Heart left ventricle (tissue), 13 donors: ENCODE results near the gene LGALS14.

ENCODE experiments used
- CTCF ChIP-seq, 12 donors: fragments of 200-600 bp; sonication (generic) in 4 of 12; IDR thresholded peaks; one replicate each; pipeline versions ENCODE4 v1.5.0 to v1.8.0; 2018 to 2022; ENCODE audit warnings: antibody characterized with exemption in 12 of 12, mild to moderate bottlenecking in 5 of 12
- POLR2A ChIP-seq, 2 donors: fragments of 450-650 bp; IDR thresholded peaks; one replicate each; pipeline ENCODE4 v1.6.1; 2017; ENCODE audit warnings: antibody characterized with exemption in 2 of 2, mild to moderate bottlenecking in 2 of 2, moderate library complexity in 2 of 2
- donor health status: ischemic (EF 13 %, LVEDD 7.1; RV severe dilation, severe dysfunction).
- donor health status: DM: no; HTN: yes; CAD: no.
- donor health status: DM: no; HTN: no; CAD: no.
- donor health status: ischemic (EF 25% LVEDD 6.9; RV normal size, moderate dysfunction).
- donor health status: ischemic (EF 25% LVEDD 5.7; RV mildly dilated, moderate dysfunction).
- donor health status: ischemic (EF 35%, LVEDD 5.7; RV mildly dilated, moderate dysfunction).
- donor health status: nonischemic (EF 11% LVEDD 7.7; RV severe dilation, severe dysfunction).
- donor health status: DM: yes; HTN: yes; CAD: no.
- donor health status: PGD.
- donor health status: ischemic (EF 29% LVEDD 5.4; RV normal size, mild dysfunction).
- donor health status: nonischemic (EF 23%, LVEDD 6.1; RV moderate dilation, normal function).

GRCh38 chr19:39704181-39705044 lies at the start of gene LGALS14:
- no peak for TF ChIP-seq CTCF (IDR thresholded peaks at IDR 0.05)
- no peak for TF ChIP-seq POLR2A (IDR thresholded peaks at IDR 0.05)
